ENCODE measurements around the gene ANKRD11.

DNA sequence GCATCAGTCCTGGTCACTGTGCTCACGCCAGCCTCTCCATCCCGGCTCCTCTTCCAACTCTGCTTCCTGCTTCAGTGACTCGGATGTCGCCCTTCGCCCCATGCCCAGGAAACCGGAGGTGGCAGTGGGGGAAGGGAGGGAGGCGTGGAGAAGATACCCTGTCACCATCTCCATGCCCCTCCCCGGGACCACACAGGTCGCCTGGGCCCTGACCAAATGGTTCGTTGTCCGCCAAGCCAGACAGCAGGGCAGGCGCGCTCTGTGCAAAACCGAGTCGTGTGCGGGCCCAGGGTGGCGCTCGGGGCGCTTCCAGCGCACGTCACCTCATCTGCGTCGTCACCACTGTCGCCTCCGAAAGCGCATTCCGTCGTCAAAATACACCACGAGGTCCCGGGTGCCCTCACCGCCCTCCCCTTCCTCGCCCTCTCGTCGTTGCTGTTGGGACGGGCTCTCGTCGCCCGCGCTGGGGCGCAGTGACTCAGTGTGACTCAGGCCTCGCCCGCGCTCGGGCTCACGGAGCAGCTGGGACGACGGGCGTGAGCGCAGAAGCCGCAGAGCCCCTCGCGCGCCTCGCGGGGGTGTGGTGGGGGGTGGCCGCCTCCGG lies 233.6 kb downstream of the ANKRD11 start:
- TF ChIP-seq, protein P1, sequence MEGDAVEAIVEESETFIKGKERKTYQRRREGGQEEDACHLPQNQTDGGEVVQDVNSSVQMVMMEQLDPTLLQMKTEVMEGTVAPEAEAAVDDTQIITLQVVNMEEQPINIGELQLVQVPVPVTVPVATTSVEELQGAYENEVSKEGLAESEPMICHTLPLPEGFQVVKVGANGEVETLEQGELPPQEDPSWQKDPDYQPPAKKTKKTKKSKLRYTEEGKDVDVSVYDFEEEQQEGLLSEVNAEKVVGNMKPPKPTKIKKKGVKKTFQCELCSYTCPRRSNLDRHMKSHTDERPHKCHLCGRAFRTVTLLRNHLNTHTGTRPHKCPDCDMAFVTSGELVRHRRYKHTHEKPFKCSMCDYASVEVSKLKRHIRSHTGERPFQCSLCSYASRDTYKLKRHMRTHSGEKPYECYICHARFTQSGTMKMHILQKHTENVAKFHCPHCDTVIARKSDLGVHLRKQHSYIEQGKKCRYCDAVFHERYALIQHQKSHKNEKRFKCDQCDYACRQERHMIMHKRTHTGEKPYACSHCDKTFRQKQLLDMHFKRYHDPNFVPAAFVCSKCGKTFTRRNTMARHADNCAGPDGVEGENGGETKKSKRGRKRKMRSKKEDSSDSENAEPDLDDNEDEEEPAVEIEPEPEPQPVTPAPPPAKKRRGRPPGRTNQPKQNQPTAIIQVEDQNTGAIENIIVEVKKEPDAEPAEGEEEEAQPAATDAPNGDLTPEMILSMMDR (IDR thresholded peaks at IDR 0.05), result no peak
- no peak for TF ChIP-seq POLR2A (IDR thresholded peaks at IDR 0.05)
